Sigmoid colon (tissue), 4 donors: ENCODE measurements around the gene SLC38A7.

Experiments used
- POLR2AphosphoS5 ChIP-seq, 4 donors: sonication (generic); formaldehyde crosslinking; IDR thresholded peaks; one replicate each; pipeline ENCODE4 v1.6.1; 2017; ENCODE audit warnings: antibody characterized with exemption in 4 of 4
- TF ChIP-seq, protein P1 (sequence below), 4 experiments: fragments of 450-650 bp in 3 of 4; fragments of 200-600 bp in 1 of 4; IDR thresholded peaks; one replicate each; pipeline ENCODE4 v1.5.1; 2016 to 2019; ENCODE audit warnings: antibody characterized with exemption in 4 of 4, mild to moderate bottlenecking in 3 of 4, moderate library complexity in 2 of 4

DNA sequence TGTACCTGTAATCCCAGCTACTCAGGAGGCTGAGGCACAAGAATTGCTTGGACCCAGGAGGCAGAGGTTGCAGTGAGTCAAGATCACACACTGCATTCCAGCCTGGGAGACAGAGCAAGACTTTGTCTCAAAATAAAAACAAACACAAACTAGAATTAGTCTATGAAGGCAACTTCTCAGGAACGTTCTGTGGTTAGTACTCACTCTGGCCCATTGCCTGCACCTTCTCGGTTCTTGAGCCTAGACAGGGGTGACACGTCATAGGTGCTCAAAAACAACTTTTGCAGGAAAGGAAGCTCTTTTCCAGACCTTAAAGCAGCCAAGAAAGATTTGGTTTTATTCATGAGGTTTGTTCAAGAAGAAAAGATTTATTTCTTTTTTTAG lies 32.6 kb downstream of the SLC38A7 start:
- TF ChIP-seq, protein P1, sequence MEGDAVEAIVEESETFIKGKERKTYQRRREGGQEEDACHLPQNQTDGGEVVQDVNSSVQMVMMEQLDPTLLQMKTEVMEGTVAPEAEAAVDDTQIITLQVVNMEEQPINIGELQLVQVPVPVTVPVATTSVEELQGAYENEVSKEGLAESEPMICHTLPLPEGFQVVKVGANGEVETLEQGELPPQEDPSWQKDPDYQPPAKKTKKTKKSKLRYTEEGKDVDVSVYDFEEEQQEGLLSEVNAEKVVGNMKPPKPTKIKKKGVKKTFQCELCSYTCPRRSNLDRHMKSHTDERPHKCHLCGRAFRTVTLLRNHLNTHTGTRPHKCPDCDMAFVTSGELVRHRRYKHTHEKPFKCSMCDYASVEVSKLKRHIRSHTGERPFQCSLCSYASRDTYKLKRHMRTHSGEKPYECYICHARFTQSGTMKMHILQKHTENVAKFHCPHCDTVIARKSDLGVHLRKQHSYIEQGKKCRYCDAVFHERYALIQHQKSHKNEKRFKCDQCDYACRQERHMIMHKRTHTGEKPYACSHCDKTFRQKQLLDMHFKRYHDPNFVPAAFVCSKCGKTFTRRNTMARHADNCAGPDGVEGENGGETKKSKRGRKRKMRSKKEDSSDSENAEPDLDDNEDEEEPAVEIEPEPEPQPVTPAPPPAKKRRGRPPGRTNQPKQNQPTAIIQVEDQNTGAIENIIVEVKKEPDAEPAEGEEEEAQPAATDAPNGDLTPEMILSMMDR (IDR thresholded peaks at IDR 0.05), result no peak
- no peak for TF ChIP-seq POLR2AphosphoS5 (IDR thresholded peaks at IDR 0.05)
